Endothelial cell (in vitro differentiated cells): ENCODE measurements around the gene SAMHD1. TPM values are rescaled to one million over a fixed set of nuclear protein-coding genes. Genes with fewer than 3 reads are reported as not detected.
A peak's percentile ranks its signal among the peaks of the same experiment; 100 is the strongest.

ENCODE experiments used
- DNase-seq: peaks from one replicate; pipeline ENCODE4 v3.0.0; 2021; ENCODE audit warnings: low spot score
- H3K27ac Mint-ChIP-seq: one replicate; pipeline ENCODE4 v1.8.0; 2021; ENCODE audit warnings: mixed read lengths, inconsistent platforms; ENCODE audit not compliant: unreplicated experiment
- H3K27me3 Mint-ChIP-seq: one replicate; pipeline ENCODE4 v1.8.0; 2021; ENCODE audit warnings: mild to moderate bottlenecking, moderate library complexity, mixed read lengths, inconsistent platforms; ENCODE audit not compliant: unreplicated experiment
- H3K36me3 Mint-ChIP-seq: one replicate; pipeline ENCODE4 v1.8.0; 2021; ENCODE audit warnings: mild to moderate bottlenecking, low read depth, mixed read lengths, inconsistent platforms; ENCODE audit not compliant: unreplicated experiment
- H3K4me1 Mint-ChIP-seq: one replicate; pipeline ENCODE4 v1.8.0; 2021; ENCODE audit warnings: mild to moderate bottlenecking, mixed read lengths, inconsistent platforms; ENCODE audit not compliant: unreplicated experiment
- H3K4me3 Mint-ChIP-seq: one replicate; pipeline ENCODE4 v1.8.0; 2021; ENCODE audit warnings: mild to moderate bottlenecking, mixed read lengths, inconsistent platforms; ENCODE audit not compliant: unreplicated experiment
- H3K9me3 Mint-ChIP-seq: one replicate; pipeline ENCODE4 v1.8.0; 2021; ENCODE audit warnings: mixed read lengths, inconsistent platforms; ENCODE audit not compliant: unreplicated experiment
- total RNA-seq: library from RNA; stranded (reverse); fragmentation: NEBNext Ultra II Directional; extraction: Animal tissue kit (Norgen Biotek cat#: 25700); gene quantifications from one replicate; pipeline ENCODE4 v1.2.1, GENCODE V29; 2021; ENCODE audit not compliant: unreplicated experiment
- TF ChIP-seq, protein P1 (sequence below): fragments of 200-600 bp; sonication (generic); IDR thresholded peaks from one replicate; pipeline ENCODE4 v1.5.0; 2021; ENCODE audit warnings: antibody characterized with exemption; ENCODE audit not compliant: unreplicated experiment

The SAMHD1 gene
- total RNA-seq, 1 donor from 2014 or later: 58.1 TPM

DNA sequence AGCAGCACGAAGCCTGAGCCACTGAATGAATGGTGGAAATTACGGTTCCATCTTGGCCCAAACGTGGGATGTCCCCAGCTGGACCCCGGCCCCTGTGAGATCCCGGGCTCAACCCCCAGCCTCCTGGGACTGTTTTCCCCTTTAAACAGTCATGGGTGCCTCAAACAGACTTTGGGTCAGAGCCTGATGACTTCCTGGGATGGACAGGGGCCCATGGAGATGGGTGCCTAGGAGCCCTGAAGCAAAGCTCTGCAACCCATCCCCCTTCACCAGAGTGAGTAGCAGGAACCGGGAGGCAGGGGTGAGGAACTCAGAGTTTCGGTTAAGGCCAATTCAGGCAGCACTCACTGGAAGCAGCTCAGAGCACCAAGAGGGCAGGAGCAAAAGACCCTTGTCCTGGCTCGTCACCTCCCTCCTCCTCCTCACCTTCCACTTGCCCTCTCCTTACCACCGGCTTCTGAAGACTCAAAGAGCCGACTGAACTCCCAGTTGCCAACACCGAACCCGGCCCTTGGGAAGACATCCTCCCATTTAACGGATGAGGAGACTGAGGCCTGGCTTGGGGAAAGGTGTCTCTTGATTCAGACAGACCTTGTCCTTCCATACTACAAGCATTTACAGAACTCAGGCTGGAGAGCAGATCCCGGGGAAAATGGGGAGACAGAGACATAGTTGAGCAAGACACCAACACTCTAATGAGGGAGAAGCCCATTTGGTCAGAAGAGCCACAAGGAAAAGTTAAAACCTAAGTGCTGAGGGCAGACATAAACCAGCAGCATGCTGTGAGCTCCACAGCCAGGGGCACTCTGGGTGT lies 90.5 kb downstream of the SAMHD1 start:
- TF ChIP-seq, protein P1, sequence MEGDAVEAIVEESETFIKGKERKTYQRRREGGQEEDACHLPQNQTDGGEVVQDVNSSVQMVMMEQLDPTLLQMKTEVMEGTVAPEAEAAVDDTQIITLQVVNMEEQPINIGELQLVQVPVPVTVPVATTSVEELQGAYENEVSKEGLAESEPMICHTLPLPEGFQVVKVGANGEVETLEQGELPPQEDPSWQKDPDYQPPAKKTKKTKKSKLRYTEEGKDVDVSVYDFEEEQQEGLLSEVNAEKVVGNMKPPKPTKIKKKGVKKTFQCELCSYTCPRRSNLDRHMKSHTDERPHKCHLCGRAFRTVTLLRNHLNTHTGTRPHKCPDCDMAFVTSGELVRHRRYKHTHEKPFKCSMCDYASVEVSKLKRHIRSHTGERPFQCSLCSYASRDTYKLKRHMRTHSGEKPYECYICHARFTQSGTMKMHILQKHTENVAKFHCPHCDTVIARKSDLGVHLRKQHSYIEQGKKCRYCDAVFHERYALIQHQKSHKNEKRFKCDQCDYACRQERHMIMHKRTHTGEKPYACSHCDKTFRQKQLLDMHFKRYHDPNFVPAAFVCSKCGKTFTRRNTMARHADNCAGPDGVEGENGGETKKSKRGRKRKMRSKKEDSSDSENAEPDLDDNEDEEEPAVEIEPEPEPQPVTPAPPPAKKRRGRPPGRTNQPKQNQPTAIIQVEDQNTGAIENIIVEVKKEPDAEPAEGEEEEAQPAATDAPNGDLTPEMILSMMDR: no peak
- H3K36me3 Mint-ChIP-seq: peaks cover 11% of the 10 kb centered on the region
- H3K27ac Mint-ChIP-seq: no peak overlapping the region
- no peaks in the 10 kb centered on the region for H3K9me3 Mint-ChIP-seq
- H3K27me3 Mint-ChIP-seq: peaks cover 17% of the 10 kb centered on the region
- peak overlapping the region; percentile 81 for H3K4me3 Mint-ChIP-seq
- no peak for DNase-seq
- peaks cover 52% of the 10 kb centered on the region for H3K4me1 Mint-ChIP-seq

DNA sequence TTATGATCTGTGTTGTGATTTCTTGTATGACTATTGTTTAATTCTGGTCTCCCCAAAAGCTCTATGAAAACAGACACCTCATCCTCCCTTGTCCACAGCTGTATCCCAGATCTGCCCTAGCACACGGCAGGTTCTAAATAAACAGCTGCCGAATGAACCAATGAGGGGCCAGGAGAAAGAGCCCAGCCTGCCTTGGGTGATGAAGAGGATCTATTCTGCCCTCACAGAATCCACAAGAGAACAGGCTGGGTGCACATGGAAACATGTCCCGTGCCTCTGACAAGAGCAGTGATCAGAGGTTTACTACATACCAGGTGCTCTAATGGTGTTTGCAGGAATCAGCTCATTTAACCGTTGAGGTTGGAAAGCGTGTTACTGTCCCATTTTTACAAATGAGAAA lies 91.2 kb downstream of the SAMHD1 start:
- no peak for DNase-seq
- Mint-ChIP-seq H3K4me3 (peak overlapping the region; percentile 33), H3K9me3 (no peaks in the 10 kb centered on the region)

DNA sequence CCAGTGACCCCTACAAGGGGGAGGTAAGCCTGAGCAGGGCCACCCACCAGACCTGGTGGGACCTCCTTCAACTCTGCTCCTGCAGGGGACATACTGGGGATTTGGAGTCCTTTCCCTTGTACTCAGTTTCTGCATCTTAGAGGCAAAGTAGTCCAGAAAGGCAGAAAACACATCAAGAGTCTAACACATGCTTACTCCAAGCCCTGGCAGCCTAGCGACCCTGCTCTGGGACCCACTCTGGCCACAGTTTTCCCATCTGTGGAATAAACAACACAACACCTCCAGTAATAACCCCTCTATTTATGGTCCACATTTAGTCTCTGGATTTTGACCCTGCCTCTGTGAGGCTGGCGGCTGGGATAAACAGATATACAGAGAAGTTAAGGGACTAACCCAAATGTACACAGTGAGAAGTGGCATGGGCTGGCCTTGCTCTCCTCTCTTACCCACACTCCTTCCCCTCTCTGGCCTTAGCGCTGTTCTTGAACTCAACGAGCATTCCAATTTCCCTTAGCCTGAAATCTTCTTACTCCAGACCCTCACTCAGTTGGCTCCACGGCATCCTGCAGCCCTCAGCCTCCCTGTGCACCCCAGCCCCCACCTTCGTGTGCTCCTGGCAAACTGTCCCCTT lies 91.7 kb downstream of the SAMHD1 start:
- peaks cover 19% of the 10 kb centered on the region for H3K27me3 Mint-ChIP-seq
- peak overlapping the region; percentile 34 for H3K4me3 Mint-ChIP-seq
- peaks cover 58% of the 10 kb centered on the region for H3K4me1 Mint-ChIP-seq
- peaks cover 11% of the 10 kb centered on the region for H3K36me3 Mint-ChIP-seq
- DNase-seq: no peak
- TF ChIP-seq, protein P1: no peak
- no peak overlapping the region for H3K27ac Mint-ChIP-seq
- H3K9me3 Mint-ChIP-seq: no peaks in the 10 kb centered on the region

More for the DNA sequence above, 91.2 kb downstream of the SAMHD1 start:
- TF ChIP-seq, protein P1: no peak
- H3K36me3 Mint-ChIP-seq: peaks cover 11% of the 10 kb centered on the region
- no peak overlapping the region for H3K27ac Mint-ChIP-seq
- H3K27me3 Mint-ChIP-seq: peaks cover 19% of the 10 kb centered on the region
- peaks cover 56% of the 10 kb centered on the region for H3K4me1 Mint-ChIP-seq

DNA sequence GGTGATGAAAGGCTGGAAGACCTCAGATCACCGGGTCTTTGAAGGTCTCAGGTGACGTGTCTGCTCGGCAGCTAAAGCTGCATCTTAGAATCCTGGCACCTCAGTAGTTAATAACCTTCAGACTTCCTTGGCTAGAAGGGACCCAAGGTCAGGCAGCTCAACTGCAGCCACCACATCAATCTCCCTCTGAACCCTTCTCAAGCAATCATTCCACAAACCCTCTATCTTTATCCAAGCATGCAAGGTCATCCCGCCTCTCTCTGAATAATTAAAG lies 92.3 kb downstream of the SAMHD1 start:
- H3K4me3 Mint-ChIP-seq: peak overlapping the region; percentile 34
- no peak for DNase-seq
- H3K36me3 Mint-ChIP-seq: peaks cover 11% of the 10 kb centered on the region
- TF ChIP-seq, protein P1: no peak
- no peaks in the 10 kb centered on the region for H3K9me3 Mint-ChIP-seq
- peaks cover 17% of the 10 kb centered on the region for H3K27me3 Mint-ChIP-seq
- H3K4me1 Mint-ChIP-seq: peaks cover 60% of the 10 kb centered on the region
- H3K27ac Mint-ChIP-seq: peak overlapping the region; percentile 76
